ENCODE measurements around the gene PVRIG. TPM values are rescaled to one million over a fixed set of nuclear protein-coding genes. Genes with fewer than 3 reads are reported as not detected.

The PVRIG gene
- total and polyA plus RNA-seq, 2 of the 4 experiments (the other 2 are of a cell fraction) = not detected

- H3K4me2 ChIP-seq (ENCODE audit: low read depth, low read length) = no peak overlapping the region
- no peak overlapping the region for H3K18ac ChIP-seq (ENCODE audit: low read depth, low read length)
- H4K5ac ChIP-seq (ENCODE audit: low read depth, low read length) = no peak overlapping the region
- H3K4ac ChIP-seq (ENCODE audit: low read depth, low read length) = no peak overlapping the region
- no peak overlapping the region for H4K8ac ChIP-seq (ENCODE audit: low read depth in 2 of 2, low read length in 2 of 2)
- intact Hi-C loops (cut with micrococcal nuclease) = no loop called here
- no peak overlapping the region for H3K27ac ChIP-seq (ENCODE audit: insufficient read depth, low read length)
- no peak overlapping the region for H2BK20ac ChIP-seq (ENCODE audit: low read depth, low read length)
- H2AK5ac ChIP-seq (ENCODE audit: low read depth, low read length) = no peak overlapping the region
- H3K23ac ChIP-seq (ENCODE audit: low read depth, low read length) = no peak overlapping the region
- BruUV-seq (replicated peaks) = no TSS peak
- H3K79me1 ChIP-seq (ENCODE audit: low read depth in 1 of 2, low read length in 2 of 2) = no peaks in the 10 kb centered on the region
- POLR2A ChIA-PET (ENCODE audit: unreplicated experiment) = no interaction called here
- no peaks in the 10 kb centered on the region for H3K9me3 ChIP-seq (ENCODE audit: control insufficient read depth, insufficient read depth, low read length)
- H3K4me1 ChIP-seq (ENCODE audit: control insufficient read depth, insufficient read depth, low read length) = peaks cover 2% of the 10 kb centered on the region; the same call in 1 of the 2 replicates
- WGBS, 2 experiments (ENCODE audit: extremely low coverage in 2 of 2, insufficient read length in 1 of 2) = no CpG with 5 or more reads among the region's 3 CpGs
- DNase-seq (no peak), ATAC-seq (ENCODE audit: low read depth) (no peak)
- no peak overlapping the region for H3K14ac ChIP-seq (replicated peaks; ENCODE audit: low read depth, low read length)
- H4K20me1 ChIP-seq (ENCODE audit: insufficient read depth, low read length) = no peaks in the 10 kb centered on the region
- no peak overlapping the region for H3K56ac ChIP-seq (ENCODE audit: extremely low read depth, insufficient read depth, low read length)
- dilution Hi-C loops (cut with HindIII; ENCODE audit: low sequenced_read_pairs, unreplicated experiment) = no loop called here
- H3K9ac ChIP-seq (ENCODE audit: low read depth, low read length) = no peak overlapping the region
- H3K4me3 ChIP-seq (ENCODE audit: insufficient read depth, low read depth, low read length) = no peak overlapping the region
- no peak overlapping the region for H4K91ac ChIP-seq (ENCODE audit: insufficient read depth, low read depth, low read length)
- H3K27me3 ChIP-seq (ENCODE audit: control insufficient read depth, insufficient read depth, low read length) = no peaks in the 10 kb centered on the region
- H3K9me1 ChIP-seq (ENCODE audit: insufficient read depth, low read length) = no peaks in the 10 kb centered on the region
- no peak overlapping the region for H2BK5ac ChIP-seq (ENCODE audit: low read depth, low read length, poor library complexity, severe bottlenecking)
- H2BK120ac ChIP-seq (ENCODE audit: low read depth, low read length) = no peak overlapping the region
- H2BK15ac ChIP-seq (ENCODE audit: low read depth, low read length) = no peak overlapping the region; the same call in 2 of the 3 replicates
- H3K36me3 ChIP-seq (ENCODE audit: control insufficient read depth, insufficient read depth, low read length) = no peaks in the 10 kb centered on the region
- in situ Hi-C loops (cut with MboI; ENCODE audit: low sequenced_read_pairs) = no loop called here
- no peak for TF ChIP-seq BHLHE40 (IDR thresholded peaks at IDR 0.05; ENCODE audit: low read depth, low read length)
- 0 out of 2 replicates have a peak, but pooled peaks have one; percentile 5 for TF ChIP-seq CTCF (conservative IDR thresholded peaks at IDR 0.05; ENCODE audit: low read depth, low read length)
- H2AK9ac ChIP-seq (replicated peaks; ENCODE audit: low read depth, low read length, poor library complexity) = no peak overlapping the region
- no peak overlapping the region for H2AFZ ChIP-seq (replicated peaks; ENCODE audit: low read length, poor library complexity)
- CTCF ChIA-PET = no interaction called here
Observed at GRCh38 chr7:100189061-100189460, 30.7 kb upstream of the PVRIG start.

Data from IMR-90 (cell line).